Esophagus muscularis mucosa (tissue), 4 donors: ENCODE results near the gene CLDND2. TPM values are rescaled to one million over a fixed set of nuclear protein-coding genes. Genes with fewer than 3 reads are reported as not detected.

Experiments
- DNase-seq: peaks from one replicate; pipeline ENCODE4 v3.0.0-alpha.2; 2017; ENCODE audit errors: extremely low spot score
- H3K27ac ChIP-seq, 4 donors: fragments of 200-600 bp; sonication (generic); replicated peaks in 1 of 4; 1 replicate in 3 of 4; 2 replicates in 1 of 4; pipeline ENCODE4 v1.5.1; 2016 to 2019; ENCODE audit warnings: mild to moderate bottlenecking in 1 of 4
- H3K27me3 ChIP-seq, 4 donors: fragments of 200-600 bp; sonication (generic); one replicate each; pipeline versions ENCODE4 v1.5.1 to v1.6.0; 2016 to 2019
- H3K36me3 ChIP-seq, 4 donors: fragments of 200-600 bp; sonication (generic); one replicate each; pipeline ENCODE4 v1.5.1; 2016 to 2019
- H3K4me1 ChIP-seq, 4 donors: fragments of 200-600 bp; sonication (generic); one replicate each; pipeline ENCODE4 v1.5.1; 2016 to 2019
- H3K4me3 ChIP-seq, 4 donors: fragments of 200-600 bp; sonication (generic); 1 replicate in 2 of 4; 2 replicates in 2 of 4; pipeline ENCODE4 v1.5.1; 2016 to 2019; ENCODE audit warnings: mild to moderate bottlenecking in 4 of 4, moderate library complexity in 1 of 4
- H3K9me3 ChIP-seq, 4 donors: fragments of 200-600 bp; sonication (generic); 1 replicate in 3 of 4; 2 replicates in 1 of 4; pipeline ENCODE4 v1.5.1; 2016 to 2019
- EP300 ChIP-seq: sonication (generic); formaldehyde crosslinking; IDR thresholded peaks from one replicate; pipeline ENCODE4 v1.6.1; 2017; ENCODE audit warnings: antibody characterized with exemption
- POLR2A ChIP-seq: fragments of 450-650 bp; IDR thresholded peaks from one replicate; pipeline ENCODE4 v1.6.1; 2017; ENCODE audit warnings: antibody characterized with exemption, moderate library complexity, mild to moderate bottlenecking, low read depth
- POLR2AphosphoS5 ChIP-seq, 2 donors: sonication (generic); formaldehyde crosslinking; IDR thresholded peaks; one replicate each; pipeline ENCODE4 v1.6.1; 2017; ENCODE audit warnings: antibody characterized with exemption in 2 of 2
- WGBS: methylation state at CpG from one replicate; pipeline ENCODE4 v1.1.5; 2018; 5-methylcytosine and 5-hydroxymethylcytosine counted together
- intact Hi-C: fragments of 100-400 bp; cut with DNase I; formaldehyde crosslinking; loops from one replicate; pipeline ENCODE4 v1.15.1; 2023
- total RNA-seq, 4 donors: library from RNA; depleted of rRNA; stranded (reverse); fragments of >200 nt; gene quantifications; one replicate each; pipeline versions ENCODE4 v1.1.0 to v1.2.1, GENCODE V29; 2016
- TF ChIP-seq, protein P1 (sequence below), 3 experiments: fragments of 200-600 bp in 2 of 3; fragments of 450-650 bp in 1 of 3; sonication (generic) in 2 of 3; IDR thresholded peaks; one replicate each; pipeline ENCODE4 v1.5.1; 2017 to 2019; ENCODE audit warnings: antibody characterized with exemption in 3 of 3, mild to moderate bottlenecking in 2 of 3, moderate library complexity in 1 of 3

Gene CLDND2
- total RNA-seq, 4 donors from 2014 or later, result not detected

- WGBS, result 79% methylated on average over 12 of the region's 14 CpGs
- peaks cover 0 to 86% (median 0%) of the 10 kb centered on the region in 4 donors for H3K27me3 ChIP-seq
Observed at GRCh38 chr19:51319649-51320279, 49.0 kb downstream of the CLDND2 start.

GRCh38 chr19:51318687-51319648 lies 49.8 kb downstream of the CLDND2 start:
- H3K27me3 ChIP-seq, result peaks cover 0 to 88% (median 0%) of the 10 kb centered on the region in 4 donors

More at GRCh38 chr19:51319649-51320279, 49.0 kb downstream of the CLDND2 start:
- no peak overlapping the region for H3K4me3 ChIP-seq
- intact Hi-C loops, result no loop called here
- no peak overlapping the region for H3K27ac ChIP-seq
- no peak for DNase-seq
- H3K36me3 ChIP-seq, result no peaks in the 10 kb centered on the region
- no peaks in the 10 kb centered on the region for H3K4me1 ChIP-seq
- no peak for TF ChIP-seq POLR2A
- TF ChIP-seq, protein P1, sequence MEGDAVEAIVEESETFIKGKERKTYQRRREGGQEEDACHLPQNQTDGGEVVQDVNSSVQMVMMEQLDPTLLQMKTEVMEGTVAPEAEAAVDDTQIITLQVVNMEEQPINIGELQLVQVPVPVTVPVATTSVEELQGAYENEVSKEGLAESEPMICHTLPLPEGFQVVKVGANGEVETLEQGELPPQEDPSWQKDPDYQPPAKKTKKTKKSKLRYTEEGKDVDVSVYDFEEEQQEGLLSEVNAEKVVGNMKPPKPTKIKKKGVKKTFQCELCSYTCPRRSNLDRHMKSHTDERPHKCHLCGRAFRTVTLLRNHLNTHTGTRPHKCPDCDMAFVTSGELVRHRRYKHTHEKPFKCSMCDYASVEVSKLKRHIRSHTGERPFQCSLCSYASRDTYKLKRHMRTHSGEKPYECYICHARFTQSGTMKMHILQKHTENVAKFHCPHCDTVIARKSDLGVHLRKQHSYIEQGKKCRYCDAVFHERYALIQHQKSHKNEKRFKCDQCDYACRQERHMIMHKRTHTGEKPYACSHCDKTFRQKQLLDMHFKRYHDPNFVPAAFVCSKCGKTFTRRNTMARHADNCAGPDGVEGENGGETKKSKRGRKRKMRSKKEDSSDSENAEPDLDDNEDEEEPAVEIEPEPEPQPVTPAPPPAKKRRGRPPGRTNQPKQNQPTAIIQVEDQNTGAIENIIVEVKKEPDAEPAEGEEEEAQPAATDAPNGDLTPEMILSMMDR (IDR thresholded peaks at IDR 0.05), result no peak
- no peak for TF ChIP-seq EP300
- TF ChIP-seq POLR2AphosphoS5 (IDR thresholded peaks at IDR 0.05), result no peak
- H3K9me3 ChIP-seq, result no peaks in the 10 kb centered on the region

DNA sequence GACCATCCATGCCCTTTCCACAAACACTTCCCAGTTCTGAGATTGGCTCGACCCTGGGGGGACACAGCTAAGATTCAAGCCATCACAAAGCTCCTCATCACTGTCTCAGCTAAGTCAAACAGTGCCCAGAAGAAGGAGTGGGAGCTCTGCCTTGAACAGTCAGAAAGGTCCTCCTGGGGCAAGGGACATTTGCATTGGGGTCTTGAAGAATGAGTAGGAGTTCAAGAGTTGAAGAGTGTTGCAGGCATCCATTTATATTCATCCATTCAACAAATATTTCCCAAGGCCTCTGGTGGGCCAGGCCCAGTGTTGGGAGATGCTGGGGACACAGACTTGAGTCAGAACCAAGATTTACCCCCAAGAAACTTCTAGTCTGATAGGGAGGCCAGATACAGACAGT lies 50.8 kb downstream of the CLDND2 start:
- H3K4me1 ChIP-seq, result no peaks in the 10 kb centered on the region
- no peaks in the 10 kb centered on the region for H3K9me3 ChIP-seq
- no peak overlapping the region for H3K4me3 ChIP-seq
- peaks cover 0 to 81% (median under 1%) of the 10 kb centered on the region in 4 donors for H3K27me3 ChIP-seq
- no peak for TF ChIP-seq POLR2AphosphoS5 (IDR thresholded peaks at IDR 0.05)
- TF ChIP-seq, protein P1 (IDR thresholded peaks at IDR 0.05), result no peak
- TF ChIP-seq POLR2A, result no peak
- TF ChIP-seq EP300, result no peak
- no peak overlapping the region for H3K27ac ChIP-seq
- intact Hi-C loops, result no loop called here
- no peak for DNase-seq
- WGBS, result 40% methylated on average over 1 of the region's 1 CpG
- H3K36me3 ChIP-seq, result no peaks in the 10 kb centered on the region

More at GRCh38 chr19:51318687-51319648, 49.8 kb downstream of the CLDND2 start:
- no peaks in the 10 kb centered on the region for H3K9me3 ChIP-seq
- TF ChIP-seq EP300 (no peak), POLR2AphosphoS5 (IDR thresholded peaks at IDR 0.05) (no peak), POLR2A (no peak)
- TF ChIP-seq, protein P1 (IDR thresholded peaks at IDR 0.05), result no peak
- H3K36me3 ChIP-seq, result no peaks in the 10 kb centered on the region
- DNase-seq, result no peak
- no peak overlapping the region for H3K4me3 ChIP-seq
- no peak overlapping the region for H3K27ac ChIP-seq
- H3K4me1 ChIP-seq, result no peaks in the 10 kb centered on the region
- intact Hi-C loops, result no loop called here
- WGBS, result 74% methylated on average over 19 of the region's 23 CpGs

GRCh38 chr19:51317376-51317775 lies 51.4 kb downstream of the CLDND2 start:
- no peak overlapping the region for H3K4me3 ChIP-seq
- H3K27me3 ChIP-seq, result peaks cover 0 to 81% (median 3%) of the 10 kb centered on the region in 4 donors
- TF ChIP-seq EP300 (no peak), POLR2A (no peak), POLR2AphosphoS5 (IDR thresholded peaks at IDR 0.05) (no peak)
- TF ChIP-seq, protein P1 (IDR thresholded peaks at IDR 0.05), result no peak
- H3K9me3 ChIP-seq, result no peaks in the 10 kb centered on the region
- DNase-seq, result no peak
- WGBS, result 72% methylated on average over 3 of the region's 3 CpGs
- H3K27ac ChIP-seq, result no peak overlapping the region
- no peaks in the 10 kb centered on the region for H3K36me3 ChIP-seq
- no peaks in the 10 kb centered on the region for H3K4me1 ChIP-seq
- intact Hi-C loops, result no loop called here

Other genes starting within 250 kb of the CLDND2 start
- 1 to 10 TPM; 2.0 to 9.4 (median 3.5) TPM for gene SIGLEC9, start 244.1 kb downstream of the CLDND2 start, total RNA-seq
- gene SIGLEC7, start 226.7 kb downstream of the CLDND2 start, total RNA-seq, result 1 to 10 TPM in 1 of 4 donors, under 1 TPM in 2, not detected in 1; 0.19 to 2.2 (median 0.92) TPM
- 1 to 10 TPM; 3.0 to 9.9 (median 5.5) TPM for gene CD33, start 143.9 kb downstream of the CLDND2 start, total RNA-seq
- not detected for gene SIGLECL1, start 117.9 kb downstream of the CLDND2 start, total RNA-seq
- gene IGLON5, start 57.4 kb downstream of the CLDND2 start, total RNA-seq, result under 1 TPM in 1 of 4 donors, not detected in 3; 0.17 TPM
- gene VSIG10L, start 26.9 kb downstream of the CLDND2 start, total RNA-seq, result 1 to 10 TPM; 1.3 to 3.4 (median 2.2) TPM
- 100 to 1,000 TPM in 2 of 4 donors, 10 to 100 TPM in 2; 86.3 to 121 (median 106) TPM for gene ETFB, start 2.6 kb downstream of the CLDND2 start, total RNA-seq
- 1 to 10 TPM in 3 of 4 donors, not detected in 1; 1.5 to 4.1 (median 2.4) TPM for gene NKG7, start 3.7 kb upstream of the CLDND2 start, total RNA-seq
- not detected for gene LIM2, start 19.0 kb upstream of the CLDND2 start, total RNA-seq
- gene C19orf84, start 21.6 kb upstream of the CLDND2 start, total RNA-seq, result not detected
- gene SIGLEC10, start 48.6 kb upstream of the CLDND2 start, total RNA-seq, result 1 to 10 TPM; 1.4 to 4.1 (median 2.4) TPM
- gene SIGLEC8, start 89.5 kb upstream of the CLDND2 start, total RNA-seq, result 1 to 10 TPM in 1 of 4 donors, under 1 TPM in 2, not detected in 1; 0.66 to 1.7 (median 0.86) TPM
- gene CEACAM18, start 109.5 kb upstream of the CLDND2 start, total RNA-seq, result not detected
- gene SIGLEC12, start 132.8 kb upstream of the CLDND2 start, total RNA-seq, result under 1 TPM in 1 of 4 donors, not detected in 3; 0.29 TPM
- 1 to 10 TPM in 3 of 4 donors, under 1 TPM in 1; 0.58 to 6.3 (median 3.5) TPM for gene SIGLEC6, start 162.7 kb upstream of the CLDND2 start, total RNA-seq
- 1 to 10 TPM; 3.6 to 5.8 (median 4.9) TPM for gene ZNF175, start 202.3 kb upstream of the CLDND2 start, total RNA-seq